Activated T-cell treated with anti-CD3 and anti-CD28 coated beads, Interleukin-2, amount 50 U/mL, for 4 hours (primary cell): ENCODE measurements around the gene OLFML2A. TPM values are rescaled to one million over a fixed set of nuclear protein-coding genes. Genes with fewer than 3 reads are reported as not detected.
"Not testable (repeated sequence)": the region's sequence is repeated elsewhere in the genome, so short reads cannot be mapped to it uniquely, and the experiment has no call there.

ENCODE experiments used
- ATAC-seq, 2 donors: fragments of 200-7000 bp; cut with Tn5 transposase; one replicate each; pipeline ENCODE4 v1.10.0; 2021
- DNase-seq: peaks from one replicate; pipeline ENCODE4 v3.0.0-alpha.2; 2020
- H3K27me3 Mint-ChIP-seq: one replicate; pipeline ENCODE4 v1.8.0; 2021; ENCODE audit warnings: low read depth, mixed read lengths
- H3K36me3 Mint-ChIP-seq: one replicate; pipeline ENCODE4 v1.8.0; 2022; ENCODE audit warnings: mixed read lengths; ENCODE audit not compliant: insufficient read depth
- H3K4me1 Mint-ChIP-seq: one replicate; pipeline ENCODE4 v1.8.0; 2021; ENCODE audit warnings: low read depth, mixed read lengths
- H3K4me3 Mint-ChIP-seq: one replicate; pipeline ENCODE4 v1.8.0; 2021; ENCODE audit warnings: mild to moderate bottlenecking, moderate library complexity, mixed read lengths
- H3K9me3 Mint-ChIP-seq: one replicate; pipeline ENCODE4 v1.8.0; 2021; ENCODE audit warnings: mixed read lengths
- total RNA-seq, 3 donors: library from RNA; stranded (reverse); gene quantifications; one replicate each; pipeline ENCODE4 v1.2.1, GENCODE V29; 2021

The OLFML2A gene
- total RNA-seq, 3 donors from 2014 or later: 0.03 TPM; not detected in 2

DNA sequence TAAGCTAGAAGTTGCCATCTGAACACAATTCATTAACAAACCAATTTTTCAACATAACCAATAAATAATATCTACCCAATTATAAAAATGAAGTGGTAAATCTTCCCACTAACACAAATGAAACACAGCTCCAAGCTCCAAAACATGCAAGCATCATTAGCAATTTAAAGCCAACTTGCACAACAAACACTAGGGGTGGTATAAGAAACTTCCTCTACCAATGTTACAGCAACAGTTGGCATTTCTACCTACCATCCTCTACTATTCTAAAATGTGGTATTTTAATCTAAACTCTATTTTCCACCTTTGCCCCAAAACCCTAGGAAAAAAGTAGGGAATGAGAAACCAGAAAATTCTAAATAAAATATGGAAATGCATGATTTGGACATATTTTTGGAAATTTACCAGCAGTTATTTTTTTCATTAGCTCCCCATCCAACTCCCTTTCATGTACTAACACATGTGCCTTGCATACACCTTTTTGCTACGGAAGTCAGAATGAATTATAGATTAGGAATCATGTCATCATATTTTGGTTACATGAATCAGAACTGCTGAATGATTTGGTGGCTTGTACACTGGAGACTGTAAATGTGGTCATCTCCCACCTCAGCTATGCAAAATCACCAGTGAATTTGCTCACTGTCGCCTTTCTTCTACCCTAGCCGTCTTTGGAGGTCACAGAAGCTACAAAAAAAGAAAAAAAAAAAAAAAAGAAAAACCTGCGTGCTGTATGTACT is 9.9 kb upstream of the OLFML2A start:
- H3K9me3 Mint-ChIP-seq: no peaks in the 10 kb centered on the region
- H3K4me3 Mint-ChIP-seq: no peak overlapping the region
- DNase-seq (no peak), ATAC-seq (no peak)
- no peaks in the 10 kb centered on the region for H3K36me3 Mint-ChIP-seq
- H3K27me3 Mint-ChIP-seq: peaks cover 76% of the 10 kb centered on the region
- H3K4me1 Mint-ChIP-seq: peaks cover 18% of the 10 kb centered on the region

DNA sequence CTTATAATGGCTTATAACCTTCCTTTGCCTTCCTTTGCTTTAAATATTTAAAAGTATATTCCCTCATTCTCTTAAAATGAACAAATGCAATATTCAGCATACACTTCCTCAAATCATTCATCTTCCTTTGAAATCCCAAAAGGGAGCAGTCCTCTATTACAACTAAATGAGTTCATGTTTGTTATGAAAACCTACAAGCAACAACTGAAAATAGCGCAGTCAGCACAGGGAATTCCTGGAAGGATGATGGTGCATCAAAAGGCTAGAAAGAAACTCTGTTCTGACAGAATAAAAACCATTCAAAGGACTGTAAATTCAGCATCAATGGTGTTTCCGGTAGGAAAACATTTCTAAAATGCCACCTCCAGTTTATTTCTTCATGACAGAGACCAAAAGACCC is 9.1 kb upstream of the OLFML2A start:
- Mint-ChIP-seq H3K4me1 (peaks cover 25% of the 10 kb centered on the region), H3K27me3 (peaks cover 74% of the 10 kb centered on the region), H3K36me3 (no peaks in the 10 kb centered on the region), H3K4me3 (no peak overlapping the region), H3K9me3 (no peaks in the 10 kb centered on the region)
- DNase-seq: no peak
- no peak for ATAC-seq

DNA sequence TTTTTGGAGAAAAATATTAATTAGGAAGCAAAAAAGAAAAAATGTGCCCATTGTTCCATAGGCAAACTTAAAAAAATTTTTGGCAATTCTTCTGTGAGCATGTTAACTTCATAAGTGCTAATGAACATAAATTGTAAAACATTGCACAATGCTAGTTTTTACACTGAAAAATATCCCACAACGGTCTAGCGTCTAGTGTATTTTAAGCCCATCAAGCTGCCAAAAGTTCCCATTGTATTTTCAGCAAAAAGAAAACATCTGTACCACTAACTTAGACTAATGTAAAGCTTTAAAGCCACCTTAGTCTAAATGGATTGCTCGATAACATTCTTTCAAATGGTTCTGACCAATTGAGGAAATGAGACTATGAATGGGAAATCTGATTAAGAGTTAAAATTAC is 8.6 kb upstream of the OLFML2A start:
- Mint-ChIP-seq H3K4me3 (no peak overlapping the region), H3K36me3 (no peaks in the 10 kb centered on the region), H3K4me1 (peaks cover 25% of the 10 kb centered on the region), H3K9me3 (no peaks in the 10 kb centered on the region), H3K27me3 (peaks cover 71% of the 10 kb centered on the region)
- no peak for ATAC-seq
- no peak for DNase-seq

DNA sequence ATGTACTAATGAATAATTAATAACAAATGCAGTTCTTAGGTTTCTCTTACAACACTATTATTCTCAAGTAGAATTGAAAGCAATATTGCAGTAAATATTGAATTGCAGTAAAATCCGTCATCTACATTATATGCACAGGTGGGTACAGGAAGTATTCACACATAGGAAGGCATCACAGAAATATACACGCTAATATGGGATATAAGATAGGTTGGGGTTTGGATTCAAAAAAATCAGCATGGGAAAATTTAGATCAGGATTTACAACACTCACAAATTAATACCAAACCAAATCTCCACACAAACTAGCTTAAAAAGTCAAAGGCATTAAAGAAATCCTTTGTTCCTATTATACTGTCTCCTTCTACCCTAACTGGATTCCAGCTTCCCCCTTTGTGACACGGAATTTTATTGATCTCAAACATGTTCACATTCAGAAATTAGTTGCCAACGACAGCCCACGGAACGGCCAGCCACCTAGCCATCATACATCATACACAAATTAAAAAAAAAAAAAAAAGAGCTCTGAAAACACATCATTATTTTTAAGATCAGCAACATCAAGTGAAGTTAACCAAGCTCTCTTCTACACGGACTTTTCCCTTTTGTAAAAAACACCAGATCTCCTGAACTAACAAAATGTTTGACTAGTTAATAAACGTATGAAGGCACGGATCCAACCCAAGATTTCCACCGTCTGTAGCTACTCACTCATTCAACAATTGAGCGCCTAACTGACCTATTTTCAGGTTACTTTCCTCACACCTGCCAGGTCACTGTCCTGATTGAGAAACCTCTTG is 8.0 kb upstream of the OLFML2A start:
- ATAC-seq (no peak), DNase-seq (no peak)
- Mint-ChIP-seq H3K9me3 (no peaks in the 10 kb centered on the region), H3K4me1 (peaks cover 25% of the 10 kb centered on the region), H3K4me3 (peak overlapping the region; percentile 83), H3K27me3 (peaks cover 73% of the 10 kb centered on the region), H3K36me3 (no peaks in the 10 kb centered on the region)

DNA sequence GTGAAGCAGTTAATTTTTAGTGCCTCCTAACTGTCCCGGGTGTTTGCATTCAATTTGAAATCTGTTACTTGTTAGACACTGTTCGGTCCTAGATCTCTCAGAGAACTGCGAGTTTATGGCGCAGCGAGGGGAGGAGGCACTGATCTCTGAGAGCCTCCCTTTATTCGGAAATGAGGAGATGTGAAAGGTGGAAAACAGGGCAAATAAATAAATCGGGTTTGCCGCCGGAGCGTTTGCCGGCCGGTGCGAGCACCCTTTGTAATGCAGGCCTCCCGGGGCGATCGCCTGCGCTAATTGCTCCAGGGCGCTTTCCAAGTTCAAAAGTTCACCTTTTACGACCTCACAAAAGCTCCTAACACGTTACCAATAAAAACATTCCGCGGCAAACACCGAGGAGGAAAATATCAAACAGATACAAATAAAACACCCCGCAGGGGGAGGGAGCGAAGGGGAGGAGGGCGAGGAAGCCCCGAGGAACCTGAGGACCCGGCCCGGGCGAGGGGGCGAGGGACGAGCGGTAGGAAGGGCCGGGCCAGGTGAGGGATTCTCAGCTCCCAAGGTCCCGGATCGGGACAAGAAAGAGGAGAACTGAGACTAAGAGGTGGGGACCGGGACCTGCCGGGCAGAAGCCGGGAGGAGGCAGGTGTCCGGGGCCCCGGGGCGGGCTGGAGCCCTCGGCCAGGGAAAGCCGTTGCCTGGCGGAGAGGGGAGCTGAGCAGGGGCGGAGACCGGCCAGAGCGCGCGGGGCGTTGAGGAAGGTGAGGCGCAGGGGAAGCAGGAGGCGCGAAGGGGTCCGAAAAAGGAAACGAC is 7.2 kb upstream of the OLFML2A start:
- Mint-ChIP-seq H3K4me3 (peak overlapping the region; percentile 83), H3K4me1 (peaks cover 30% of the 10 kb centered on the region), H3K9me3 (no peaks in the 10 kb centered on the region), H3K36me3 (no peaks in the 10 kb centered on the region), H3K27me3 (peaks cover 74% of the 10 kb centered on the region)
- ATAC-seq (no peak), DNase-seq (no peak)

DNA sequence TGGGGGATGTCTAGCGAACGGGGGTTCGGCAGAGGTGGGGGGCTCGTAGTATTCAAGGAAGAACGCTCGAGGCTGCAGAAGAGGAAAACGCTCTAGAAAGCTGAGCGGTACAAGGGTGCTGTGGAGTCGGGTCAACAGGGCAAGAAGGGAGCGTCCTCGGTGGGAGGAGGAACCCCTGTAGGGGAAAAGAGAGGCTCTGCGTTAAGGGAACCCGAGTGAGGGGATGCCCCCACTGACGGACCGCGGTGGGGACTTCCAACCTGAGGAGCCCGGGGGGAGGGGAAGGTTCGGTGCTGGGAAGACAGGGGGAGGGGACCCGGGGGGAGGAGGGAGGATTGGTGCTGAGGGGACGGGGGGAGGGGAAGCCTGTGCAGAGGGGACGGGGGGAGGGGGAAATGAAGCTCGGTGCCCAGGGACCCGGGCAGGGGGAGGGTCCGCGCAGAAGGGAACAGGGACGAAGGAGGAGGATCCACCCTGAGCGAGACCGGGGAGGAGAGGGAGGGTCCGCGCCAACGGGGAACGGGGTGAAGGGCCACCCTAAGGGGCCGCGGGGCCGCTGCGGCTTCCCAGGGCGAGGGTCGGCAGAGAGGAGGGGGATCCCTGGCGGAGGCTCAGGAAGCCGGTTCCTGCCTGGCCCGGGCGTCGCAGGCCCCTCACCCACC is 6.4 kb upstream of the OLFML2A start:
- no peak for ATAC-seq
- Mint-ChIP-seq H3K9me3 (no peaks in the 10 kb centered on the region), H3K4me1 (peaks cover 30% of the 10 kb centered on the region), H3K36me3 (no peaks in the 10 kb centered on the region), H3K4me3 (peak overlapping the region; percentile 83), H3K27me3 (peaks cover 72% of the 10 kb centered on the region)
- no peak for DNase-seq

DNA sequence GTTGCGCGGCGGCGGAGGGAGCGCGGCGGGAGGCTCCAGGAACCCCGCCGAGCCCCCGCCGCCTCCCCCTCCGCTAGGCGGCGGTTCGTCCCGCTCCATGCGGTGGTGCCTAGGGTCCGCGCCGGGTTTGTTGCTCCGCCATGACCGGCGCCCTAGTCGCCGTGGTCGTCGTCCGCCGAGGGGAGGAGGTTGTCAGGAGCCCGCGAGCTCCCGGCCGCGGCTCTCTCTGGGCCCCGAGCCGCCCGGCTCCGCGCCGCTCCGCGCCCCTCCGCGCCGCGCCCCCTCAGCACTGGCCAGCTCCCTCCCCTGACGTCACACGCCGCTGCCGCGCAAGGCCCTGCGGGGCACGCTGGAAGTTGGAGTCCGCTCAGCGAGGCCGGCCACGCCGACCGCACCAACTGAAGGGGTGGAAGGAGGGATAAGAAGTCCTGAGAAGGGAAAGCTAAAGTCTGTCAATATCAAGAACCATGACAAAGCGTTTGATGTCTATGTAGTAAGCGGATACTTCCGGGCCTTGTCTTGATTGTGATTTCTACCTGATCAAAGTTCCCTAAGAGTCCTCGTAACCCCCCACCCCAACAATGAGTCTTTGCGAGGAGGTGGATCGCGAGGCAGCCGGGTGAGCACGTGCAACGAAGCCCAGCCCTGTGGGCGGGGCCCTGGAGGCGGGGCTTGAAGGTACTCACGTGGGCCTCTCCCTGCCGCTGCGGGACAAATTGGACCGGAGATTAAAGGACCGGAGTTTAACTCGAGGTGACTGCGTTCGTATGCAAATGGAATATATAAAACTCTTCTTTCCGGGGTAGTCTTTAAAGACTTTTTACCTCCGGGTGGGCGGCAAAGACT is 5.7 kb upstream of the OLFML2A start, which contains the start of gene NR6A1:
NR6A1 (minus strand) TSS at position 291 of the 846 bp plus-strand sequence.
- Mint-ChIP-seq H3K4me3 (peak within 1 kb of the TSS; percentile 88), H3K27me3 (peaks cover 73% of the 10 kb centered on the region), H3K36me3 (no peaks in the 10 kb centered on the region), H3K9me3 (no peaks in the 10 kb centered on the region), H3K4me1 (peaks cover 33% of the 10 kb centered on the region)
- DNase-seq (peak; percentile 93), ATAC-seq (peak; percentile 92 to 95)

DNA sequence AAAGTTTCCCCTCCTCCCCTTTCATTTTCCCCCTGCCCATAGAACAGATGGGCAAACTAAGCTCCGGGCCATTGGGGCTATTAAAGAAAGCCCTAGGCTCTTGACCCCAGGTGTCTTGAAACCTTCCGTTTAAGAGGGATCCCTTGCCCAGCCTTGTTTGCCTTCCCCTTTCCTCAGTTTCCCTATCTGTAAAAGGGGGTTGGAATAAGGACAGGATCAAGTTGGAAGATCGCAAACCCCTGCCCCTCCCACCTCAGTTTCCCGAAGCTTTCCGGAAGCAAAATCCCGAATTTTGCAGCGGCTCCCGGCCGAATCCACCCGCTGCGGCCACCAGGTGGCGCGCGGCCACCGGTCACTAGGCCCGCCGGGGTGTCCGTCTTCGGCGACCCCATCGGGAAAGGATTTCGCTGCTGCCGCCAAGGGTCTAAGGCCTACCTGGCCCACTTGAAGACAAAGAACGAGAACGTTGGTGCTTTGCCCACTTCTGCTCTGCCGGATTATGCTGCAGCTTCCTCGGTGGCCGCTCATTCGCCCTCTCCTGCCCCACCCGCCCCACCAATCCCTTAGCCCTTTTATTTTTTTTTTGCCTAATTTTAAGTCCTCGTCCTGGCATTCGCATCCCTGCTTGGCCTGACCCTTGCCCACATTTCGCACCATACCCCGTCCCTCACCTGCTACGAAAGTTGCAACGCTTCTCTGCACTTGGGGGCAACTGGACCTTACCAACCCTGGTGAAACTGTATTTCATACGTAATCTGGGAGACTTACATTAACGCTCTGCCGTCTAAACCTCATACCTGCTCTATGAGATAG is 4.9 kb upstream of the OLFML2A start:
- Mint-ChIP-seq H3K4me3 (peak overlapping the region; percentile 88), H3K9me3 (no peaks in the 10 kb centered on the region), H3K36me3 (no peaks in the 10 kb centered on the region), H3K4me1 (peaks cover 39% of the 10 kb centered on the region), H3K27me3 (peaks cover 71% of the 10 kb centered on the region)
- ATAC-seq: no peak
- DNase-seq: no peak

DNA sequence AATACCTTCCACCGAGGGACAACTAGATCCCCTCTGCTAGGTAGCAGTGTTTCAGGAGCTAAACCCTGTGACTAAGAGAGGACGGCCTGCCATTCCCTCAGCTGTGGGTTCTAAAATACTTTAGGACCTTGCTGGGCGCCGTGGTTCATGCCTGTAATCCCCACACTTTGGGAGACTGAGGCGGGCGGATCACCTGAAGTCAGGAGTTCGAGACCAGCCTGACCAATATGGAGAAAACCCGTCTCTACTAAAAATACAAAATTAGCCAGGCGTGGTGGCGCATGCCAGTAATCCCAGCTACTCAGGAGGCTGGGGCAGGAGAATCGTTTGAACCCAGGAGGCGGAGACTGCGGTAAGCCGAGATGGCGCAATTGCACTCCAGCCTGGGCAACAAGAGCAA is 4.1 kb upstream of the OLFML2A start:
- peak overlapping the region; percentile 88 for H3K4me3 Mint-ChIP-seq
- H3K36me3 Mint-ChIP-seq, ATAC-seq, H3K9me3 Mint-ChIP-seq, DNase-seq: not testable (repeated sequence)
- H3K27me3 Mint-ChIP-seq: peaks cover 66% of the 10 kb centered on the region
- peaks cover 39% of the 10 kb centered on the region for H3K4me1 Mint-ChIP-seq

DNA sequence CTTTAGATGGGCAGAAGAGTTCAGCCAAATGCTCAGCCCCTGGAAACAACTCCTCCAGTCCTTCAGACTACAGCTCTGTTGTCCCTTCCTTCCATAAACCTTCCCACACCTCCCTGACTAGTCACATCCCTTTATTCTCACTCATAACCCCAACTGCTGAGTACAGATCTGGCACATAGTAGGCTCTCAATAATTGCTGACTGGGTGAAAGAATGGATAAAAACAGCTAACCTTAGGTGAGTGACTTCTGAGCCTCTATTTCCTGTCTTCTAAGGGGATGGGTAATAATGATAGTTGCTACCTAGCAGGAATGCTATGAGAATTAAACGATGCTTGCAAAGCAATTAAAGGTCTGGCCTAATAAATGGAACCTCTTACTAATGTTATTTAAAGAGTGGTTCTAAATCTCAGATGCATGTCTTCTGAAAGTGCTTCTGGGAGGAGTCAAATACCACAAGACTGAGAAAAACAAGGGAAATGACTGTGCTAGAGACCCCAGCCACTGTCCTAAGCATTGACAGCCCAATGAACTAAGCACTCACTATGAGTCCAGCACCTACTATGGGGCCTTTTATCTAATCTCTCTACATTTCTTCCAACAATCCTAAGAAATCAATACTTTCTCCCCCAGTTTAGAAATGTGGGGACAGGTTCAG is 3.3 kb upstream of the OLFML2A start:
- Mint-ChIP-seq H3K4me1 (peaks cover 39% of the 10 kb centered on the region), H3K9me3 (no peaks in the 10 kb centered on the region), H3K36me3 (no peaks in the 10 kb centered on the region), H3K27me3 (peaks cover 60% of the 10 kb centered on the region), H3K4me3 (no peak overlapping the region)
- ATAC-seq: no peak
- no peak for DNase-seq

DNA sequence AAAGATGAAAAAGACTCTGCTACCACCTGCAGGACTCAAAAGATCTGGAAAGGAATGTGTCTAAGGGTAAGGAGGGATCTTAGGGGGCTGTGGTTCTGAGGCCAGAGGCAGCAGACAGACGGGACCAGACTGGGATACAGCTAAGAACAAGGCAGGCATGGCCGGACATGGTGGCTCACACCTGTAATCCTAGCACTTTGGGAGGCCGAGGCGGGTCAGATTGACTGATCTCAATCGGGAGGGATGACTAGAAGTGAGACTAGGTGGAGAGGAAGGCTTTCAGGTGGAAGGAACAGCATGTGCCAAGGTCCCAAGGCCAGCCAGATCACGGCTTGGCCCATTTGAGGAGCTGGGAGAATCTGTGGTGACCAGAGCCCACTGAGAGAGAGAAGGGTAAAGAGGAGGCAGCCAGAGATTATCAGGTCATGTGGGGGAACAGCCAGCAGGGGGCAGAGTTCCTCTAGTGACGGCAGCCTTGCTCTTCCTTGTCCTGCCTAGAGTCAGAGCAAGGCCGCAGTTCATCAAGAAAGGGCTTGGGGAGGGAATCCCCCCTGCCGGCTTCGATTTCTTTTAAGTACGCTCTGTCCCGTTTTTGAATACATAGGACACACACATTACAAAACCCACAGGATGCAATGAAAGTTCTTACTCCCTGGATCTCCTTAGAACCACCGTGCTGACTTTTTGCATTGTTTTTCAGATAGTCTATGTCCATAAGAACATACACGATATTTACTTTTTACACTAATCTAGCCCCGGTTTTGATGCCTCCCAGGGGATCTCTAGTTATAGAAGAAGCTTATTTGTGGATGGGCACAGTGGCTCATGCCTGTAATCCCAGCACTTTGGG is 2.6 kb upstream of the OLFML2A start:
- ATAC-seq (peak; percentile 10 to 23), DNase-seq (peak; percentile 83)
- H3K4me3 Mint-ChIP-seq: no peak overlapping the region
- H3K4me1 Mint-ChIP-seq: peaks cover 35% of the 10 kb centered on the region
- no peaks in the 10 kb centered on the region for H3K9me3 Mint-ChIP-seq
- no peaks in the 10 kb centered on the region for H3K36me3 Mint-ChIP-seq
- peaks cover 55% of the 10 kb centered on the region for H3K27me3 Mint-ChIP-seq

DNA sequence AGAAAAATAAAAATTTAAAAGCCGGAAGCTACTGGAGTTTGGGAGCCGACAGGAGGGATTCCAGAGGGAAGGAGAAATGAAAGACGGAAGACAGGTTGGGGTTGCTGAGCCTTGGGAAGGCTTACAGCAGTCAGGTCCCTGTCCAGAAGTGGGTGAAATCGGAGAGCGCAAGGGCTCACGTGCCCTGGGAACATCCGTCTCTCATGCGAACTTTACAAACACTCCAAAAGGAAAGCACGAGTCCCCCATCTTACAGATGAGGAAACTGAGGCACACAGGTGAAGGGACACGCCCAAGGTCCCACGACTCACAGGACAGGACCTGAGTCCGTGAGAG is 347 bp upstream of the OLFML2A start:
- ATAC-seq (no peak), DNase-seq (no peak)
- H3K4me3 Mint-ChIP-seq: peak overlapping the region; percentile 54
- H3K9me3 Mint-ChIP-seq: no peaks in the 10 kb centered on the region
- peaks cover 44% of the 10 kb centered on the region for H3K27me3 Mint-ChIP-seq
- peaks cover 22% of the 10 kb centered on the region for H3K4me1 Mint-ChIP-seq
- no peaks in the 10 kb centered on the region for H3K36me3 Mint-ChIP-seq
